AML-193 (cell line): ENCODE data around the gene CFHR4.
"Not testable (repeated sequence)": the region's sequence is repeated elsewhere in the genome, so short reads cannot be mapped to it uniquely, and the experiment has no call there.

ENCODE experiments used
- DNase-seq, 2 experiments: peaks; one replicate each; lab custom pipeline; 2025; lab: John Stamatoyannopoulos, UW

The CFHR4 gene

DNA sequence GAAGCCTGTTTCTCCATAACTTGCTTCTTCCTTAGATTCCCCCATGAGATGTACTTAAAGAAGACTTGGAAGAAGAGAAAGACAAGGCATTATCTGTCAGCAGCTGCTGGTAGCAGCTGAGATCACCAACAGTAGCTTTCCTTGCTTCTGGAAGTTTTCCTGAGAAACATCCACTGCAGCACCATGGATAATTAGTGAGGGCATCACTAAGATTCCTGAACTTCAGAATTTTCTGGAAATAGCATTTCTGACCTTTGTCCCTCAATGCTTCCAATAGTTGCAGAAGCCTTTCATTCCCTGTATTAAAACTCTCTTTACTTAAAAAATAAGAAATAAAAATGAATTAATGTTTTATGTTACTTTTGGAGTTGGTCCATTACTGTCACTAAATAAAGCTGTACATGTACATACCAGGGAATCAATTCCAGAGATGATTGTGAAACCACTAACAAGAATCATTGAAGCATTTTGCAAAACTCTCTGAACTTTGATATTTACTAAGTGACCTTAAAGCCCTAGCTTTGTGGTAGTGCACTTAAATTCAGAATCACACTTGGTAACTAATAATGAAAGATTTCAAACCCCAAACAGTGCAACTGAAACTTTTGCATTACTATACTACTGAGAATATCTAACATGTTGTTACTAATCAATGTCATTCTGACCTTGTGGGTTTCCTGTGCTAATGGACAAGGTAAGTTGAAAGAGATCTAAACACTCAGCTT lies at the start of gene CFHR4:
CFHR4 (plus strand) TSS at position 538 of the 725 bp plus-strand sequence; CDS start at position 637, 99 bp downstream.
- no peak for DNase-seq

DNA sequence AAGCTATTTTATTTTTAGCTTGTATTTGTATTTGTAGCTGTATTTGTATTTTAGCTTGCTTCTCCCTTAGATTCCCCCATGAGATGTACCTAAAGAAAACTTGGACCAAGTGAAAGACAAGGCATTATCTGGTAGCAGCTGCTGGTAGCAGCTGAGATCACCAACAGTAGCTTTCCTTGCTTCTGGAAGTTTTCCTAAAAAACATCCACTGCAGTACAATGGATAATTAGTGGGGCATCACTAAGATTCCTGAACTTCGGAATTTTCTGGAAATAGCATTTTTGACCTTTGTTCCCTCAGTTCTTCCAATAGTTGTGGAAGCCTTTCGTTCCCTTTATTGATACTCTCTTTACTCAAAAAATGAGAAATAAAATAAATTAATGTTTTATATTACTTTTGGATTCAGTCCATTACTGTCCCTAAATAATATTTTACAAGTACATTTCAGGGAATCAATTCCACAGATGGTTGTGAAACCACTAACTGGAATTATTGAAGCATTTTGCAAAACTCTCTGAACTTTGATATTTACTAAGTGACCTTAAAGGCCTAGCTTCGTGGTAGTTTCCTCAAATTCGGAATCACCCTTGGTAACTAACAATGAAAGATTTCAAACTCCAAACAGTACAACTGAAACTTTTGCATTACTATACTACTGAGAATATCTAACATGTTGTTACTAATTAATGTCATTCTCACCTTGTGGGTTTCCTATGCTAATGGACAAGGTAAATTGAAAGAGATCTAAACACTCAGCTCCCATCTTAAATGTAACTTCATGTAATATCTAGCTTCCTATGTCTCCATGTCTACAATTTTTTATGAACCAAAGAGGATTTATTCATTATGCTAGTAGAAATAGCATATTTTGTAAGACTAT lies 38.0 kb upstream of the CFHR4 start:
- DNase-seq, result not testable (repeated sequence)

- DNase-seq, result no peak
These were observed 31.8 kb upstream of the CFHR4 start for GRCh38 chr1:196856053-196856452.

GRCh38 chr1:196857188-196857587 lies 30.7 kb upstream of the CFHR4 start:
- DNase-seq, result no peak

DNA sequence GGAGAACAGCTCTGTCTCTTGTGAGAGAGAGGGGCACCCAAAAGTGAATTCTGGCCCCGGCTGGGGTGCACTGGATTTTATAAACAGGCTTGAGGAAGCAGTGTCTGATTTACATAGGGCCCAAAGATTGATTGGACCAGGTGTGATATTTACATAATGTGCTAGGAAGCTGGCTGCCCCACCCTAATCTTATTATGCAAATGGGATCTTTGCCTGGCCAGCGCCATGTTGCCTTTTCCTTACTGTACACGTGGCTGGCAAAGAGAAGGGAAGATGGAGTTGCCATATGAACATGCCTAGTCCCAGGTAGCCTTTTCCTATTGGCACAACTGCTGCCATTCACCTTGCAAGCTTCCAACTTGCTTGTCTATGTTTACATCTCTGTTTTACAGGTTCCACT lies 29.0 kb upstream of the CFHR4 start:
- no peak for DNase-seq

- no peak for DNase-seq
These were observed 27.4 kb upstream of the CFHR4 start for GRCh38 chr1:196860323-196860884.

DNA sequence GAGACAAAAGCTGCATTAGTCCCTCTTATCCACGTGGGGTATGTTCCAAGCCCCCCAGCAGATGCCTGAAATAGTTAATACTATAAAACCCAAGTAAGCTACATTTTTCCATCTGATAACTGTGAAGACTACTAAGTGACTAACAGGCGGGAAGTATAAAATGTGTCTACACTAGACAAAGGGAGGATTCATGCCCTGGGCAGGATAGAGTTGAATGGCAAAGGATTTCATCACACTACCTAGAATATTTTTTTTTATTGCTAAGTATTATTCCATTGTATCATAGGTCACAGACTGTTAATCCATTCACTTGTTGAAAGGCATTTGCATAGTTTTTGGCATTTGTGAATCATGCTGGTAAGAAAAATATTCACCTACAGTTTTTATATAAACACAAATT lies 26.4 kb upstream of the CFHR4 start:
- DNase-seq, result no peak

- no peak for DNase-seq
These were observed 20.9 kb upstream of the CFHR4 start for GRCh38 chr1:196866974-196867373.

DNA sequence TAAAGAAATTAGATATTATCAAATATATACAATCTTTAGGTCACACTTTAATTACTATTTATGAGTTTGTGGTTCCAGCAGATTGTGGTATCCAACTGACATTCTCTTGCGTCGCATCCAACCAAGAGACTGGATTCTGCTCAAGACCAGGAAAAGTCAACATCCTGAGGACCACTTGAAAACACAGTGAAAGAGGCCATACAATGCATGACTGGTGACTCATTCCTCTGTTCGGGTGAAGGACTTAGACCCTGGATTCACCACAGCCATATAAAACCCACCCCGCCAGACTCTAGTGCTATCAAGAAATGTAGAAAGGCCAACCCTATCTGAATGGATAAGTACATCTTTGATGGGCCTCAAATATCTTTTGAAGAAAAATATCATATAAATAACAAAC lies 14.5 kb upstream of the CFHR4 start:
- DNase-seq, result no peak

DNA sequence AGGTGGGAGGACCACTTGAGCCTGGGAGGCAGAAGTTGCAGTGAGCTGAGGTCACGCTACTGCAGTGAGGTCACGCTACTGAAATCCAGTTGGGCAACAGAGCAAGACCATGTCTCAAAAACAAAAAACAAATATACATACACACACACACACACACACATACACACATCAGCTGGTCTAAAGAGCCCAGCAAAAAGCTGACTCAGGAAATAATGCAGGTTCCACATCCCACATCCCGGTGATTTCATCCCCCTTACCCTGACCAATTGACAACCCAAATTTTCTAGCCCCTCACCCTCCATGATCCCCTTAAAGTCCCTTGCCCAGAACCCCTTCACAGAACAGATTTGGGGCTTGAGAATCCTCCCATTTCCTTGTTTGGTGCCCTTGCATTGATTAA lies 11.9 kb upstream of the CFHR4 start:
- DNase-seq, result no peak

- DNase-seq, result no peak
These were observed 9.9 kb upstream of the CFHR4 start for GRCh38 chr1:196877964-196878363.

- DNase-seq, result not testable (repeated sequence)
These were observed 1.3 kb upstream of the CFHR4 start for GRCh38 chr1:196886560-196886959.

DNA sequence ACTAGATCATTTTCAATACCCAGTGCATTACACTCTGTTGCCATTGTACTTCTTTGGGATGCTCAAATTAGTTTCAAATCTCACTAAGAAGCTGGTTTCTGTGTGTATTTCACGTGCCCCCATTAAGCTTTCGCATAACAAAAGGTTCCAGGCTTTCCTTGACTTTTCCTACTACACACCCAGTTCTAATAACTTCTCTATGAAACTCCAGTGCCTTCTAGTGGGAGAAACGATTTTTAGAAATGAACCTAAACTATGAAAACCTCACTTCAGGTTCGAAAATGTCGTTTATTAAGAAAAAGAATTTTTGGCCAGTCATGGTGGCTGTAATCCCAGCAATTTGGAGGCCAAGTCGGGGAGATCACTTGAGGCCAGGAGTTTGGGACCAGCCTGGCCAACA lies 2.8 kb downstream of the CFHR4 start:
- no peak for DNase-seq

DNA sequence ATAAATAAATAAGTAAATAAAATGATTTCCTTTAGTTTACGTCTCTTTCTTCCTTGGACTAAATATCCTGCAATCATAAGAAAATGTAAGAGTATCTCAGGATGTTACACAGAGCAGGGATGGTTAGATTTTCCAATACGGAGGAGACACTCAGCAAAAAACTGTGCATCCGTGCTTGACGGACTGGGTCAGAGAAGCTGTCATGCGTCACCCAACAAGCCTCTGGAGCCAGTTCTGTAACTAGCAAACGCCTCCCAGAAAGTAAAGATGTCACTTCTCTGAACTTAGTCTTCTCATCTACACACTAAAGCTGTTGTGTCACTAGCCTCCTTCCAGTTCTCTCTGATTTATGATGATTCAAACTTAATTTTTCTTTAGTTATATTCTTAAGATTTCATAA lies 3.4 kb downstream of the CFHR4 start:
- DNase-seq, result no peak

GRCh38 chr1:196896355-196896754 lies 8.5 kb downstream of the CFHR4 start:
- DNase-seq, result no peak

DNA sequence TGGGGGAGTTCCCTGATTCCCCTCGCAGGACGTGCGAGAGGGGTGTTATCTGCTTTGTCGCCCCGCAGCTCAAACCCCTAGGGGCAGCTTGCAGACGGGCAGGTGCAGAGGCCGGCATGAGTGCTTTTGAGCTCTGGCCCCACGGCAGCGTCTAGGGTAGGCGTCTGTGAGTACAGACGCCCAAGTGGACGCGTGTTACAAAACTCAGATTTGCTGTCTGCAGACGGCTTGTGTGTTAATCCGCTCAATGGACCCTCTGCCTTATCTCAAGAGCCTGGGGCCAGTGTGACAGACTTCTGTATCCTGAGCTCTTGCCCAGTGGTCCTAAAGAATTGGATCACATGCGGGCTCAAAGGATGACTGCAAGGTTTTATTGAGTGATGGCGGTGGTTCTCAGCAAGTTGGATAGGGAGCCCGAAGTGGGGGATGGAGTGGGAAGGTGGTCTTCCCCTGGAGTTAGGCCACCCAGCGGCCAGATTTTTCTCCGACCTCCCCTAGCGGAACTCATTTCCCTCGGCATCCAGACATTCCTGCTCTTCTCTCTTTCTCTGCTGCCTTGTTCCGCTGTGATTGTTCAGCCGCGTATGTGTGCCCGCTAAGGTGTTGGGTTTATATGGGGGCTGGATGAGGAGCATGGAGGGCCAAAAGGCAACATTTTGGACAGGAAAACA lies 9.4 kb downstream of the CFHR4 start:
- DNase-seq, result no peak

DNA sequence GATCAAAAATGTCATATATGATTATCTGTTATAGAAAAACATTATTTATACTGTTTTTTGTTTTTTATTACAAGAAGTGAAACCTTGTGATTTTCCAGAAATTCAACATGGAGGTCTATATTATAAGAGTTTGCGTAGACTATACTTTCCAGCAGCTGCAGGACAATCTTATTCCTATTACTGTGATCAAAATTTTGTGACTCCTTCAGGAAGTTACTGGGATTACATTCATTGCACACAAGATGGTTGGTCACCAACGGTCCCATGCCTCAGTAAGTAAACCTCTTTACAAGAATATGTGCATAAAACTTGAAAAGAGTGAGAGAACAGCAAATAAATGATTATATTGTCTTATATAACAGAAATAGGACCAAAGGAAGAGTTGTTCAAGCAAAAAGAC lies 14.5 kb downstream of the CFHR4 start:
- no peak for DNase-seq

DNA sequence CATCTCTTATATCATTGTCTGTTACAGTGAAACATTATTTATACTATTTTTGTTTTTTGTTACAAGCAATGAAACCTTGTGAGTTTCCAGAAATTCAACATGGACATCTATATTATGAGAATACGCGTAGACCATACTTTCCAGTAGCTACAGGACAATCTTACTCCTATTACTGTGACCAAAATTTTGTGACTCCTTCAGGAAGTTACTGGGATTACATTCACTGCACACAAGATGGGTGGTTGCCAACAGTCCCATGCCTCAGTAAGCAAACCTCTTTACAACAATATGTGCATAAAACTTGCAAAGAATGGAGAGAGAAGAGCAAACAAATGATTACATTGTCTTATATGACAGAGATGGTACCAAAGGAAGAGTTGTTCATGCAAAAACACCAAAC lies 22.4 kb downstream of the CFHR4 start:
- DNase-seq, result no peak

DNA sequence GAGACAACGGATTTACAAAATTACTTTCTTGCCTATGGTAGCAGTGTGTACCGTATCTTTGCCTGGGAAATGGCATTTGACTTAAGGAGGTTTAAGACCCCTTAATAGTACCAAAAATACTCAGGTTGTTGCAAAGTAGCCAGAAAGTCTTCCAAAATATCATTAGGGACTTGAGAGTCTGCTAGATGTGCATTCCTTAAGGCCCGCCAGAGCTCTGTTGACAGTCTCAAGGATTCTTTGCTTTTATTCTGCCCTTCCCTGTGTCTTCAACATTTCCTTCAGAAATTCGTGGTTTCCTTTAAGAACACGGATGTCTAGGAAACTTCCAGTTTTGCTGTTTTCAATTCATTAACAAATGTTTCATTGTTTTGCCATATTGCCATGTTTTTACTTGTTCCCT lies 24.4 kb downstream of the CFHR4 start:
- DNase-seq, result not testable (repeated sequence)

DNA sequence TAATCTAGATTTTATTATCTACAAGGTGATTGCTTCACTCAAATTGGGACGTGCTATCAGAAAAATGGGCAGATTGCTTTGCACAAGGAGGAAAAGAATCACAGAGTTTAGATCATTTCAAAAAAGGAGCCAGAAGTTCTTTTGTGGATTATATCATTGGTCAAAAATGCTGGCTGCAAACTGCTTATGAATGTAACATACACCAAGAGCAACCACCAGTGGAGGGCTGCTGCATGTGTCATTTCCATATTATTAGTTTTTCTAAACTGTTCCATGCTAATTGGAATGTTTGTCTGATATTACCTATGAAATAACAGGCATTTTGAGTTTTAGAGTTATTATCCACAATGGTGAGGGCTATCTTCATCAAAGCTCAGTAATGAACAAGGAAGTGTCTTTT lies 39.0 kb downstream of the CFHR4 start:
- not testable (repeated sequence) for DNase-seq

GRCh38 chr1:196932853-196933252 lies 45.0 kb downstream of the CFHR4 start:
- DNase-seq, result not testable (repeated sequence)

- DNase-seq, result no peak
These were observed 45.8 kb downstream of the CFHR4 start for GRCh38 chr1:196933531-196934189.
